ENCODE measurements around the gene NCKAP1. TPM values are rescaled to one million over a fixed set of nuclear protein-coding genes. Genes with fewer than 3 reads are reported as not detected.

NCKAP1 gene
- total and polyA plus RNA-seq, 2 donors (not counting 1 experiment from before 2014, with no cell fraction given): 141 to 219 TPM

GRCh38 chr2:183009249-183009899 lies 28.9 kb downstream of the NCKAP1 start:
- Histone ChIP-seq H3K9me3 (ENCODE audit: control insufficient read depth, insufficient read depth, low read depth, low read length) (no peaks in the 10 kb centered on the region), H3K4me3 (replicated peaks in 1 of 4; ENCODE audit: control extremely low read depth in 1 of 4, insufficient read depth in 1 of 4, low read depth in 3 of 4, low read length in 4 of 4) (no peak overlapping the region), H3K4me2 (ENCODE audit: extremely low read depth, insufficient read depth, low read length) (no peak overlapping the region), H3K4me1 (ENCODE audit: control insufficient read depth, extremely low read depth, insufficient read depth, low read length) (peaks cover 2% of the 10 kb centered on the region), H3K9ac (ENCODE audit: insufficient read depth, low read length) (no peak overlapping the region), H3K36me3 (ENCODE audit: control insufficient read depth, insufficient read depth, low read length) (no peaks in the 10 kb centered on the region), H4K20me1 (ENCODE audit: control insufficient read depth, extremely low read depth, insufficient read depth, low read length) (peaks cover 3% of the 10 kb centered on the region), H2AFZ (ENCODE audit: low read length) (no peak overlapping the region), H3K27ac (ENCODE audit: insufficient read depth, low read length) (no peak overlapping the region), H3K27me3 (ENCODE audit: control insufficient read depth, insufficient read depth, low read length) (no peaks in the 10 kb centered on the region), H3K79me2 (ENCODE audit: control insufficient read depth, insufficient read depth, low read length) (peaks cover 83% of the 10 kb centered on the region)
- no peak for DNase-seq (ENCODE audit: low read depth in 2 of 2)
- TF ChIP-seq CTCF (conservative IDR thresholded peaks at IDR 0.05 in 1 of 2, IDR thresholded peaks at IDR 0.05 in 1 of 2; ENCODE audit: low read depth in 1 of 2, low read length in 2 of 2): no peak
- no peak for TF ChIP-seq EZH2 (IDR thresholded peaks at IDR 0.05; ENCODE audit: low read length, missing control alignments)

DNA sequence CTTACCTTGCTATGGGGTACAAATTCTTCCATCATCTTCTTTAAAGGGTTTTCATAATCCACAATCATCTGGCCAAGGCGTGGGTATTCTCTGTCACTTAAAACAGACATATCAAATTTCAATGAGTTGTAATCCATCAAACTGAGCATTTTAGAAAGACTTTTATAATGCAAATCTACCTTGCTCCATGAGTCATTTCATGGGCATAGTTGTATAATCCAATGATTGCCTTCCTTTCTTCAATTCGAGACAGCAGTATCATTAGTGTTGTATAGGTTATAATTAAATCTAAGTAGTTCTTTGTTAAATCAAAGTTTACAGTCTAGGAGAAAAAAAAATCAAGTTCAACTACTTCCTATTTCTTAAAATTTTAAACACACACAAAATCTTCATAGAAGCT lies 36.3 kb downstream of the NCKAP1 start:
- Histone ChIP-seq H3K4me1 (ENCODE audit: control insufficient read depth, extremely low read depth, insufficient read depth, low read length) (no peaks in the 10 kb centered on the region), H3K79me2 (ENCODE audit: control insufficient read depth, insufficient read depth, low read length) (peaks cover 38% of the 10 kb centered on the region), H3K4me2 (ENCODE audit: extremely low read depth, insufficient read depth, low read length) (no peak overlapping the region), H3K27ac (ENCODE audit: insufficient read depth, low read length) (no peak overlapping the region), H3K36me3 (ENCODE audit: control insufficient read depth, insufficient read depth, low read length) (peaks cover 3% of the 10 kb centered on the region), H3K4me3 (replicated peaks in 1 of 4; ENCODE audit: control extremely low read depth in 1 of 4, insufficient read depth in 1 of 4, low read depth in 3 of 4, low read length in 4 of 4) (no peak overlapping the region), H3K9ac (ENCODE audit: insufficient read depth, low read length) (no peak overlapping the region), H2AFZ (ENCODE audit: low read length) (no peak overlapping the region), H4K20me1 (ENCODE audit: control insufficient read depth, extremely low read depth, insufficient read depth, low read length) (no peaks in the 10 kb centered on the region), H3K9me3 (ENCODE audit: control insufficient read depth, insufficient read depth, low read depth, low read length) (no peaks in the 10 kb centered on the region), H3K27me3 (ENCODE audit: control insufficient read depth, insufficient read depth, low read length) (no peaks in the 10 kb centered on the region)
- no peak for DNase-seq (ENCODE audit: low read depth in 2 of 2)
- TF ChIP-seq CTCF (conservative IDR thresholded peaks at IDR 0.05 in 1 of 2, IDR thresholded peaks at IDR 0.05 in 1 of 2; ENCODE audit: low read depth in 1 of 2, low read length in 2 of 2): no peak
- TF ChIP-seq EZH2 (IDR thresholded peaks at IDR 0.05; ENCODE audit: low read length, missing control alignments): no peak

- DNase-seq (ENCODE audit: low read depth in 2 of 2): no peak
- Histone ChIP-seq H3K9me3 (ENCODE audit: control insufficient read depth, insufficient read depth, low read depth, low read length) (no peaks in the 10 kb centered on the region), H4K20me1 (ENCODE audit: control insufficient read depth, extremely low read depth, insufficient read depth, low read length) (no peaks in the 10 kb centered on the region), H3K36me3 (ENCODE audit: control insufficient read depth, insufficient read depth, low read length) (peaks cover 3% of the 10 kb centered on the region), H3K4me1 (ENCODE audit: control insufficient read depth, extremely low read depth, insufficient read depth, low read length) (no peaks in the 10 kb centered on the region), H3K27me3 (ENCODE audit: control insufficient read depth, insufficient read depth, low read length) (no peaks in the 10 kb centered on the region), H3K4me2 (ENCODE audit: extremely low read depth, insufficient read depth, low read length) (no peak overlapping the region), H3K9ac (ENCODE audit: insufficient read depth, low read length) (no peak overlapping the region), H3K4me3 (replicated peaks in 1 of 4; ENCODE audit: control extremely low read depth in 1 of 4, insufficient read depth in 1 of 4, low read depth in 3 of 4, low read length in 4 of 4) (no peak overlapping the region), H3K27ac (ENCODE audit: insufficient read depth, low read length) (no peak overlapping the region), H2AFZ (ENCODE audit: low read length) (no peak overlapping the region), H3K79me2 (ENCODE audit: control insufficient read depth, insufficient read depth, low read length) (peaks cover 27% of the 10 kb centered on the region)
- TF ChIP-seq CTCF (conservative IDR thresholded peaks at IDR 0.05 in 1 of 2, IDR thresholded peaks at IDR 0.05 in 1 of 2; ENCODE audit: low read depth in 1 of 2, low read length in 2 of 2): no peak
- TF ChIP-seq EZH2 (IDR thresholded peaks at IDR 0.05; ENCODE audit: low read length, missing control alignments): no peak
Observed at GRCh38 chr2:183000846-183001245, 37.4 kb downstream of the NCKAP1 start.

All from fibroblast of lung (primary cell).